ENCODE results near the gene PRELID3B.
A peak's percentile ranks its signal among the peaks of the same experiment; 100 is the strongest.
"Not testable (repeated sequence)": the region's sequence is repeated elsewhere in the genome, so short reads cannot be mapped to it uniquely, and the experiment has no call there.

Gene PRELID3B

DNA sequence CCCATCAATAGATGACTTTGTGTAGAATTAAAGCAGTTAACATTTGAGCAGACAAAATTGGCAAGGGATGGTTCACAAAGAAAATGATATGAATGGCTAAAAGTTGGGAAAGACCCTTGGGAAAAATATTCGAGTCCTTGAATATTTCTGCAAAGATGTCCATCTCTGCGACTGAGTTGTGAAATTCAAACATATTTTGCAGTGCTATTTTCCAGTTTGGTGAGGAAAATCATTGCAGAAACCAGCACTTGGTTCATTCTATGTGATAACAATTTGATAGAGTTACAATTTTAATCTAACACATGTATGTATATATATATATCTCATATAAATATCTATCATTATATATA, 6.1 kb upstream of the PRELID3B start:
- DNase-seq (ENCODE audit: low spot score), result no peak

DNA sequence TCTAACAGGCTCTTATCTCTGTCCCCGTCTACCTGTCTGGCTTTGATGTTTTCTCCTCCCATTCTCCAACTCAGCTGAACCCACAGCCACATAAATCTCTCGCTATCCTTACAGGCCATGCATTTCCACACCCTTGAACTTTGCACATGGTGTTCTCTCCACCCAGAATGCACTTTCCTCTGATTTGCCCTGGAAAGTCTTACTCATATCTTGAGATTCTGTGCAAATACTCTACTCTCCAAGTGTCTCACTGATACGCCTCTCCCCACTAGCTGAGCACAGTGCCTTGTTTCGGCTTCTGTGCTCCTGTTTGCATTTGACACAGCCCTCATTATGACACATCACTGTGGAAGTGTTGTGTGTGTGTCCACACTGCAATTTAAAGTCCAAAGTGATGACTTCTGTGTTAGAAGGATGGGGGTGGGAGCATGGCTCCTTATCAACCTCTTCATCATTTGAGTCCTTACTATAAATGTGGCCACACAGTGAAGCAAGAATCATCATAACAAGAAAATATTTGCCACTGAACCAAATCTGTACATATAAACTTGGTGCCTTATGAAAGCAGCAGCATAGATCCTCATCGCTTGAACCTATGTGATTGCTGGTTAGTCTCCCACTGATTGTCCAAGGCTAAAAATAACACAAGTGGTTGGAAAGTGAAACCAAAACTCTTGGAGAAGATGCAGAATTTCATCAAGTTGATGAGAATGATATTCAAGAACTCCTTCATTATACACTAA, 5.5 kb upstream of the PRELID3B start:
- peak; percentile 30 for DNase-seq (ENCODE audit: low spot score)

DNA sequence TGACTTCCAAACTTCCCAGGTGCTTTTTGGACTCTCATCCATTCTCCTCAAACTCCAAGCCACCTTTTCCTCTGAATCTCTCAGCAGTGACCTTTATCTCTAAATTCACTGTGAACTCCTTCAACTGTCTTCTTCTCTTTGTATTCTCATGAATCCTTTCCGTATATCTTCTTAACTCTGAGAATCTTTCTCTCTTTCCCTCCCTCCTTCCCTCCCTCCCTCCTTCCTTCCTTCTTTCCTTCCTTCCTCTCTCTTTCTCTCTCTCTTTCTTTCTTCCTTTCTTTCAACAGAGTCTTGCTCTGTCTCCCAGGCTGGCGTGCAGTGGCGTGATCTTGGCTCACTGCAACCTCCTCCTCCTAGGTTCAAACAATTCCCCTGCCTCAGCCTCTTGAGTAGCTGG, 4.3 kb upstream of the PRELID3B start:
- no peak for DNase-seq (ENCODE audit: low spot score)

DNA sequence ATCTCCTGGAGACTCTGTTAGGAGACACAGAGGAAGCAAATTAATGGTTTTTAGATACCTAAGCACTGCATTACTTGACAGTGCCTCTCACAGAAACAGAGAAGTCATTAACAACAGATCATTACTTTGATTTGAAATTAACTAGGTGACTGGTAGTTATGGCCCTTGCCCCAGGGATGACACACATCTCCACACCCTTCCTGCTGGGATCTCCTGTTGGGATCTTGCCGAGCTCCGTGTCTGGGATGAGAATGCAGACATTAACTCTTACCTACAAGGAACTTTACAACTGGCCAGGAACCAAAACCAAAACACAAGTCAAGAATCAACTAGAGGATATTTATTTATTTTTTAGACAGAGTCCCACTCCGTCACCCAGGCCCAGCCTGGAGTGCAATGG, 2.2 kb upstream of the PRELID3B start:
- DNase-seq (ENCODE audit: low spot score), result no peak

DNA sequence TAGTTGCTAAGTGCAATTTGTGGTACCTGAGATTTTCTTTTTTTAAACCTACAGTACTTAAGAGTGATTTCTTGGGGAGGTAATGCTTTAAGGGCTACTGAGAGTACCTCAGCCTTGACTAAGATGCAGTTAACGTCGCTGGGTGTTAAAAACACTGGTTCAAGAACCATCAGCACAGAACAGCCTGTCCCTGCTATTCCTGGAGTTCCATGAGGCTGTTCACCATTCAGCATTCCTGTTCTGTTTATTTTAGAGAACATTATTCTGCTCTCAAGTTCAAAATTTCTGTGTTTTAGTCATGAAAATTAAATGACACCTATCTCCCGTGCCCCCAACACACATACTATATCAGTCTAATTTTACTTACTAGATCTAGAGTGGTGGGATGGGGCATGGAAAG, 1.7 kb upstream of the PRELID3B start:
- DNase-seq (ENCODE audit: low spot score), result no peak

DNA sequence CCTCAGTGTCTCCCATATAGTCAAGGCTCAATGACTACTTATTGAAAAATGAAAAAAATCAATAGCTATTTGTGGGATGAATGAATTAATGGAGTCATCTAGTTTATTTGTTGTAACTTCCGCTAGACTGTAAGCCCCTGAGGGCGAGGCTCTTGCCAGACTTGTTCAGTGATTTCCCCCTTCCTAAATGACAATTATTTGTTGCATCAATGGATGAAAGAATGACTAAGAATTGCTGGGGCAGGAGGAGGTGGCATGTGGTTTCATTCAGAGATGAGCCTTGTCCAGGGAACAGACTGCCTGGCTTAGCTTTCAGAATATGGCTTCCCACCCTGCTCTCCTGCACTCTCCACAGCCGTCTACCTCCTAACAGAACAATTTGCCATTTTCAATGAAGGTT, 1.1 kb upstream of the PRELID3B start:
- DNase-seq (ENCODE audit: low spot score), result peak; percentile 32

DNA sequence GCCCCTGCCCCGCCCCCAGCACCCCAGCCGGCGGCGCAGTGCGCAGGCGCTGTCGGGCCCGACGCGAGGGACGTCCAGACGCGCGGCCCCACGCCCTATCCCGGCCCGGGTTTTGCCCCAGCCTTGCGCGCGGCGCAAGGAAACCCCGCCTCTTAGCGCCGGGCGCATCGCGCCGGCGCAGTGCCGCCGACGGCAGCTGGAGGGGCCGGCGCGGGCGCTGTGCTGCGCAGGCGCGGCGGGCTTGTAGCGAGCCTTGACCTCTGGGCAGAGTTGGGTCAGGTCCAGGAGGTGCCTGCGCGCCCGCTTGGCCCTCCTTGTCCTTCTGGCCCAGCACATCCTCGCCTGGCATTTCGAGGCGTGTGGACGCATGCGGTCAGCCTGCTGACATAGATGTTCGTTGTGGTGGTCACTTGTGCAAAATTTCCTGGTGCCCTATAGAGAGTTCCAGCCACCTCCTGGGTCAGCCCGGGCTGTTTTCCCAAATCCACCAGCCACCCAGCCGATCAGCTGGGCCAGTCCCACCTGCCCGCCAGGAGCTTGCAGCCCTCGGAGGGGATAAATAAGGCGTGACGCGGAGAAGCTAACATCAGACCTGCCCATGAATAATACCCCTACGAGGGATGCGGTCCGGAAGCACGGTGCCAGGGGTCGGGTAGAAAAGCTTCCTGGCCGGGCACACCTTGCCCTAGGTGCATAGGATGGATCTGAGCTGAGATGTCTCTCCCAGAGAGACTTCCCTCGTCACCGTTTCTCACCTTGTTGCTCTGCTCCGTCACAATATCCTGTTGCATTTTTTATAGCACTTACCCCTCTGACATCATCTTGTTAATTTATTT, 428 bp upstream of the PRELID3B start:
- peak; percentile 96 for DNase-seq (ENCODE audit: low spot score)

DNA sequence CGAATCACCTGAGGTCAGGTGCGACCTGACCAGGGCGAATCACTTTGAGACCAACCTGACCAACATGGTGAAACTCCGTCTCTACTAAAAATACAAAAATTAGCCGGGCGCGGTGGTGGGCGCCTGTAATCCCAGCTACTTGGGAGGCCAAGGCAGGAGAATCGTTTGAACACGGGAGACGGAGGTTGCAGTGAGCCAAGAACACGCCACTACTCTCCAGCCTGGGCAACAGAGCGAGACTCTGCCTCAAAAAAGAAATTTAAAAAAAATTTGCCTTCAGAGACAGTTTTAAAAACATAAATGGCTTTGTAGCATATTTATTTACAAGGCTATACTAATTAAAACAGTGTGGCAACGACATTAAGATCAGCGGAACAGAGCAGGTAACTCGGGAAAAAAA, 1.1 kb downstream of the PRELID3B start:
- not testable (repeated sequence) for DNase-seq (ENCODE audit: low spot score)

DNA sequence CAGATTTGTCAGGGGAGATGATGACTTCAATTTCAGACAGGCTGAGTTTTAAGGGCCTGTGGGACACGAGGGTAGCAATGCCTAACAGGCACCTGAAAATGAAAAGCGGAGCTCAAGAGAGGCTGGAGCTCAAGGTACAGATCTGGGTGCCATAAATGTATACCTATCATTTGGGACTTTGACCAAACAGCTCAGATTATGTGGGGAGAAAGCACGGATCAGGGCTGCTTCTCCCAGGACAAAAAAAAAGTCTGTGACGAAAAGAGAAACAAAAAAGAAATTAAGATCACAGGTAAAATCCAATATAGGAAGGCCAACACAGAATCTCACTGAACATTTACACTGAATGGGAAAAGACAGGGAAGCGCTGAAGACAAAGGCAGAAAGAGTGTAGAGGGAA, 1.9 kb downstream of the PRELID3B start:
- DNase-seq (ENCODE audit: low spot score), result no peak

DNA sequence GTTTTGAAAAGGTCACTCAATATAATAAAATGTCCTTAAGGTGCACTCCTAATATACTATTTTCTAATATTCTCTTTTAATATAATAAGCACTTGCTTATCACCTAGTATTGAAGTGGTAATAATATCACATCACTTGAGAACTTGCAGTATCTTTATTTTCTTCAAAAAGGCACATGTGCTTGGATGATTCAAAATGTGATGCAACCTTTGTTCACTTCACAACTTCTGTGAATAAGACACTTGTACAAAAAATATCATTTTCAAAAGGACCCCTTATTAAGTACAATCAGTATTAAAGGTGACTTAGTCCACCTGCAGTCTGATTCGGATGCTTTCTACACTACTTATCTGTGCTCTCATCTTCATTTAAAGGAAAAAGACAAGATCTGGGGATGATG, 3.4 kb downstream of the PRELID3B start:
- DNase-seq (ENCODE audit: low spot score), result no peak

DNA sequence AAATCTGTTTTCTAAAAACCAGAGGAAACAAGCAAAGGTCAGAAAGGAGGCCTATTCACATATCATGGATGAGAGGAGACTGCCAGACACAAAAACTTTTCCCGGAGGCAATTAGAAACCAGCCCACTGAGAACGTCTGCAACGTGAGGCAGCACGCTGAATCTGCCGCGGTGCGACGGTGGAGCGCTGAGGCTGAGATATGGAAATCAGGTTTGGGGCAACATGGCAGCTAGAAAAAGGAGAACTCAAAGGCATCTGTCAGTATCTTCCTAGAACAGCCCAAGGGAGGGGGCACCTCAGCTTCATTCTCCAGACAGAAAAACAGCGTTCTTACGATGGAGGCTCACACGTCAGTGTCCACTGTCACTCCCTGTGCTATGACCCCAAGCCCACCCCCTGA, 5.2 kb downstream of the PRELID3B start:
- DNase-seq (ENCODE audit: low spot score), result no peak

DNA sequence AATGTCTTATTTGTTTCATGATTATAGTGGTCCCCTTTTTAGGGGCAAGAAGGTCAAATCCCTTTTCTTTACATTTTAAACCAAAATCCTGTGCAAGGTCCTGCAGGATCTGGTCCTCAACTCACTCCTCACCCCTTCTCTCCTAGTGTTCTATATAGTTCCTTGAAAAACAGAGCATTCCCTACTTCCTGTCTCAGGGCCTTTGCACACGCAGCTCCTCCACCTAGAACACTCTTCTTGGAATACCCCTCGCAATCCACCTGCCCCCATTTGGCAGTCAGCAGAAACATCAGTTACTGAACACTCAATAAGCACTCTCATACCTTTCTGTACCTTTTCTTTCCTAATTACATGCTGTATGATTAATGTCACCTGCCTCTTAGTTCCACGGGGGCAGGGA, 7.2 kb downstream of the PRELID3B start:
- no peak for DNase-seq (ENCODE audit: low spot score)

DNA sequence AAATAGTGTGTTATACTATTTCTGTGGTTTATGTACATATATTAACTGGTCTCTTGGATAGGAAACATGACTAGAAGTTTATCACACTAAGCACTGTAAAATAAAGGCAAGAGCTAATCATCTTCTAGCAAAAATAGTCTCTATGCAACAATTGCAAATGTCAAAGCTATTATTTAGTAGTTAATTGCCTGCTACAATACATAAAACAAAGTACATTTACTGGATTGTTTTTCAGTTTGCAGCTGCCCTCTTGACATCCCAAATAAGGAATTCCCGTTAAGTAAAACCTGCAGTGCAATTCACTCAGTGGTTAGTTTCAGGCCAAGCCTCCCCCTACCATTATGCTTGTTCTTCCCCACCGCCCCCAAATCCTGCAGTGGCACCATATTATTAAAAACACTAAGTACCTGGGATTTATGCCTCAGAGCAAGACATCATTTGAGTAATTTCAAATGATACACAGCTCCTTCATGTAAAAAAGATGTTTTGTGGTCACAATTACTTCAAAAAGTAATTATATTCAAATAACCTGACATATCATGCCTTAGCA, 8.9 kb downstream of the PRELID3B start:
- no peak for DNase-seq (ENCODE audit: low spot score)

DNA sequence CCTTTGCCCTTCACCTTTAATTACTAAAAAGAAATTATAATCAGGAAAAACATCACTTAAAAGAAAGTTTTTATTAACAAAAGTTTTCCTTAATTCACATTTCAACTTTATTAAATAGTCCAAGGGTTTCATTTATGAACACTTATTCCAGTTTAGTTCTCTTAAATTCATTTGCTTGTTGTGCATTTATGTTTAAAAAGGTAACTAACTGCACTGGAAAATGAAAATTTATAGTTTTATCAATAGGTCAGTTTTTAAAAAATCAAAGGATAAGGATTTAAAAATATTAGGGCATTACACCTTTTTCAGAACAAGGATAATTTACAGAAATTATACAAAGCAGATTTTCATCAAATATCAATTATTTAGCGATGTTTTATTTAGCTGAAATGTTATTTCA, 9.5 kb downstream of the PRELID3B start:
- no peak for DNase-seq (ENCODE audit: low spot score)

DNA sequence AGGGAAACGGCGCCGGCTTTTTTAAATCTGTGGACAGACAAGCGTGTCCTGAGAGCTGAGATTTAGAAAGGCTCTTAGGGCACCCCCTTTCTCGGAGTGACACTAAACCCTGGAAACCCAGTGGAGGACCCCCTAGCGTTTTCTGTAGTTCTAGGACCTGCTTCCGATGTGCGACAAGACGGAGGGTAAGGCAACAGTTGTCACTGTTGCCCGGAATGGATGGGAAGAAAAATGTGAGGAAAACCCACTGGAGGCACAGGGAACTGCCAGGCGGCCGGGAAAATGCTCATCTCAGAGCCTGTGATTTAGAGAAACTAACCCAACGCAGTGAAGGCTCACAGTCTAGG, 9.9 kb downstream of the PRELID3B start:
- DNase-seq (ENCODE audit: low spot score), result no peak

DNA sequence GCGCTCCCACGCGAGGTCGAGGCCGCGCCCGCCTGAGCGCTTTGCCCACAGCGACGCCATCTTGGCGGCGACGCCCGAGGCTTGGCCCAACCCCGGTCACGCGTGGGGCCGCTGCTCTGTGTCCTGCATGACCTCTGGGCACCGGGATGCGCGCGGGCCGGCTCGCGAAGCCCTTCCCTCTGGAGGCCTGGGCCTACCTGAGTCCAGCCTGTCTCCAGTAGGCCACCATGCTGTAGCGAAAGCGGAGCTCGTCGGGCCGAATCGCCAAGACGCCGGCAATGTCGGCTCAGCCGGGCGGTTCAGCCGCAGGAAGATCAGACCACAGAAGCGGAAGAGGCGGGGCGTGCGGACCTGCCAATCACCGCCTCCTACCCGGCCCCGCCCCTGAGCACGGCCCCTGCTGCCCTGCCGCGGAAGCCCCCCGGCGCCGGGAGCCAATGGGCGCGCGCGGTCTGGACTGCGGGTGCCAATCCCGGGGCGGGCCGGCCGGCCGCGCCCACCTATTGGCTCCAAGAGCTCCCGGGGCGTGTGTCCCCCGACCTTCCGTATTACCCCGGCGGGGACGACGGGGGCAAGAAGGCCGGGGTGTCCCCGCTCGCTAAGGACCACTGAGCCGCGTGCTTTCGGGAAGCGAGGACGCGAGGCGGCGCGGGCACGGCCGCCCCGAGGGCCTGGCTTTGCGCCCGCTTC, 10.4 kb downstream of the PRELID3B start, which contains the start of gene ATP5F1E:
ATP5F1E (minus strand) TSS at position 313 of the 690 bp plus-strand sequence; CDS start at position 229, 84 bp downstream.
- DNase-seq (ENCODE audit: low spot score), result peak; percentile 95

DNA sequence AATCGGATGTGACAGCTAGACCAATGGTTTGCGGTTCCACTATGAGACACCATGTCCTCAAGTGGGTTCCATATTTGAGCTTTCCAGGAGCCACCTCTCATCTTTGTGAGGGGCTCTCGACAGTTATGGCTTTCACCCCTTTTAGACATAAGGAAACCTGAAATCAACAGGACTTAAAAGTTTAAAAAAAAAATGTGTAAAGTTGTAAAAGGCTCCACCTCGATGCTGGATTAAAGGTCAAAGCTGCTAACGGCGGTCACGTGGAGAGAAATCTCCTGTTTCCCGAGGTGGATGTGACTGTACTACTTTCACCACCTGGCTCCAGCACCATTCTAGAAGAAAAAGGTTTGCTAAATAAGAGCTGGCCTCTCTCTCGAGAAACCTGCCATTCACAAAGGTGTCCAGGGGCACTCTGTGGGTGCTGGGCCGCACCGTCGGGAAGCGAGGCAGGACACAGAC, 11.0 kb downstream of the PRELID3B start:
- peak; percentile 14 for DNase-seq (ENCODE audit: low spot score)

DNA sequence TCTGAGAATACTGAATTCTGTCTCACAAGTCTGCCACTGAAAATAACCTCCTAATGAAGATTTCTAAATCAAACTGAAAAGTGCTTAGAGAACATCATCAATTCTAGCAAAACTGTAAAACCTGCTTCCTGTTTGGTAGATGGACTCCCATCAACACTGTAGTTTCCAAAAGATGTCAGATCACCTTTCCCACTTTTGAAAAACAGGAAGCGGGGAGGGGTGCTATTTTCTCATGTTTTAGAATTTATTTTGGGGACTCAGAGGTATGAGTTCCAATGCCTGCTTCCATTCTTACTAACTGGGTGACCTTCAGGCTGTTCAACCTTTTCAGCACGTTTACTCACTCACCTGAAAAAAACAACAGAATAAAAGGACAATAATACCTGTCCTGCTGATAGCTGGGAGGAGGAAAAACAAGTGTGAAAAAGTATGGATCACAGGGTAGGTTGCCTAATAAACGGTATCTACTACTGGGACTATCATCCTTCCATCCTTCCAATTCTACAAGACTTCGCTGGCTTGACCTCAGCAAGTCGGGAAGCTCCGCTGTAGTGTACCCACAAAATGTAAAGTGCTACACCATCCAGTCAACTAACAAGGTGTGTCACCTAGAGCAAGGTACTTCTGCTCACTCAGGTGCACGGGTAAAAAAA, 11.5 kb downstream of the PRELID3B start:
- DNase-seq (ENCODE audit: low spot score), result no peak

DNA sequence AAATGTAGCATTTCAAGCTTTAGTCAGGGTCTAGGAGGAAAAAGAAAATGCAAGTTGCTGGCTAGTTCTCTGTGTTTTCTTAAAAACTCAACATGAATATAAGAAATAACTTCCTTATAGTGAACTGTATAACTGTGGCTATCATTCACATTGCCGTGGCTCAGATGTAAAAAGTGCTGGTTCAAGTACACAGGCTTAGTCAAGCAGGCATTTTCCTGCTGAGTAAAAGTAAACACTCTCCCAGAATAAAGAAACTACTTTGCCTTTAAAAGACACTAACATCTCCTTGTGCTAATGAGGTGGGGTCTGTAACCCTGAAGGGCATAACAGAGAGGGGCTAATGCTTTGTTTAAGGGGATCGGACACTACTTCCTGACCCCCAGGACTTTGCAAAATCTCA, 13.8 kb downstream of the PRELID3B start:
- peak; percentile 24 for DNase-seq (ENCODE audit: low spot score)

DNA sequence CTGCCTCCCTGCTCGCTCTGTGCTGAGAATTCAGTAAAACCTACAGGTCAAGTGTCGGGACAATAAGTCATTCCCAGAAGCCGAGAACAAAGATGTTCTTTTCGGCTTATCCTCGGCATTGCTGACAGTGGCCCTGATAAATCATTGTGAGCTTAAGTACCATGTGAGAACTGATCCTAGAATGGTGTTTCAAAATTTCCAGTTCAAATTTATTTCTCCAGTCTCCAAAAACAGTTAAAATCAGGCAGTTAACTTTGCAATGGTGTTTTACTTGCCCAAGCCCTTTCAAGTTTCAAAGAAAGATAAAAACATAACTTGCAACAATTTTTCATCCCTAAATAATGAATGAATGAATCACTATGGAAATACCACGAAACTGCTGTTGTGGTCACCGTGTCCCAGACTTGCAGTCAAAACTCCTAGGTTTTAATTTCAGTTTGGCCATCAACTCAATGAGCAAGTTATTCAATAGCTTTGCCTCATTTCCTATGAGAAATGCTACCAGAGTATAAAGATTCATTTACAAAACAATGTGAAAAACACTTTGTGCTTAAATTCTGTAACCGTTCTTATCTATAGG, 14.8 kb downstream of the PRELID3B start:
- peak; percentile 42 for DNase-seq (ENCODE audit: low spot score)

DNA sequence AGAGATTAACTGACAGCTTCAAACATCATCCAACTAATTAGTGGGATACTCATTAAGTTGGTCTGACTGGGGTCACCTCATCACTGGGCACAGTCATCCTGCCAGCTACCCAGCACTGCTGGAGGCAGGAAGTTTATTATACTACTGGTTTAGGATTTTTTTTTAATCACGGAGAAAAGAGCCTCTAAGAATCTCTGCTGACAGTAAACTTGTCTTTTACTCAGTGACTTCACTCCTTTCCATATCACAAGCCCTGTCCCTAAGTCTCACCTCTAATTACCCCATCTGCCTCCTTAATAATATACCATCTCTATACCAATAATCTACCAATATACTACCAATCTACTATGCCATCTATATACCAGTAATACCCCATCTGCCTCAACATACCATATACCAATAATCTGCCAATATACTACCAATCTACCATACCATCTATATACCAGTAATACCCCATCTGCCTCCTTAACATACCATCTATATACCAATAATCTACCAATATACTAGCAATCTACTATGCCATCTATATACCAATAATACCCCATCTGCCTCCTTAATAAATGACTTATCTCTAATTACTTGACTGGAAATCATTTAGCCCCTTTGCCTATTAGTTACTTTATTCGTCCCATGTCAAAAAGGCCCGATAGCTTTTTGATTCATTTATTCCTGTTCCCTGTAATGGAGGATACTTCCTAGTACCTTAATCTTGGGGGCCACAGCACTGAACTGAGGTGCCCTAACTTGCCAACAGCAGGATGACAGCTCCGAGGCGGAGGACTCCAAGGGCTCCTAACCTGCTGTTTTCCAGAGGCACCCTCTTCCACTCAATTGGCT, 15.5 kb downstream of the PRELID3B start:
- no peak for DNase-seq (ENCODE audit: low spot score)
